B cell (primary cell): ENCODE results near the gene PRCC. TPM values are rescaled to one million over a fixed set of nuclear protein-coding genes. Genes with fewer than 3 reads are reported as not detected.

Experiments
- ATAC-seq: fragments of 200-7000 bp; cut with Tn5 transposase; one replicate; pipeline ENCODE4 v1.10.0; 2021; ENCODE audit warnings: low read depth, mild to moderate bottlenecking, moderate number of reproducible peaks, moderate library complexity
- CTCF ChIA-PET: fragments of 350-600 bp; sonication (Branson Sonifier 250); formaldehyde crosslinking; loops from one replicate; lab custom pipeline; 2021; ENCODE audit warnings: antibody characterized with exemption, inconsistent platforms; lab: Charles Lee
- POLR2A ChIA-PET: fragments of 350-600 bp; sonication (Branson Sonifier 250); formaldehyde crosslinking; loops from one replicate; lab custom pipeline; 2021; ENCODE audit warnings: antibody characterized with exemption; lab: Charles Lee
- DNase-seq: peaks from one replicate; pipeline ENCODE4 v3.0.0; 2013
- H2AFZ ChIP-seq: 2 replicates; pipeline ENCODE4 v1.6.1; 2012; ENCODE audit warnings: mild to moderate bottlenecking, low read depth, low read length; ENCODE audit not compliant: insufficient read depth, poor library complexity, severe bottlenecking
- H3K27ac ChIP-seq, 2 donors: 1 replicate in 1 of 2; 2 replicates in 1 of 2; pipeline ENCODE4 v1.5.1; 2012 to 2013; ENCODE audit warnings: low read length in 2 of 2, mild to moderate bottlenecking in 2 of 2, moderate library complexity in 1 of 2
- H3K27me3 ChIP-seq, 4 experiments: fragments of 200-600 bp in 1 of 4; sonication (generic) in 1 of 4; replicated peaks in 1 of 4; 1 replicate in 2 of 4; 2 replicates in 2 of 4; pipeline versions ENCODE4 v1.6.1 to v1.7.0; 2013 to 2016; ENCODE audit warnings: low read length in 3 of 4, mild to moderate bottlenecking in 2 of 4, mixed read lengths in 1 of 4, moderate library complexity in 1 of 4; ENCODE audit not compliant: insufficient read depth in 4 of 4, control insufficient read depth in 3 of 4; ENCODE audit errors: control extremely low read depth in 1 of 4
- H3K36me3 ChIP-seq, 2 experiments: replicated peaks in 1 of 2; 1 replicate in 1 of 2; 2 replicates in 1 of 2; pipeline versions ENCODE4 v1.6.1 to v1.7.1; 2013; ENCODE audit warnings: low read length in 1 of 2; ENCODE audit not compliant: insufficient read depth in 2 of 2, control insufficient read depth in 1 of 2; ENCODE audit errors: control extremely low read depth in 1 of 2, extremely low read depth in 1 of 2
- H3K4me1 ChIP-seq, 2 donors: fragments of 200-600 bp in 1 of 2; sonication (generic) in 1 of 2; 1 replicate in 1 of 2; 2 replicates in 1 of 2; pipeline versions ENCODE4 v1.5.1 to v1.6.1; 2013 to 2017; ENCODE audit warnings: low read length in 2 of 2; ENCODE audit not compliant: control insufficient read depth in 2 of 2, insufficient read depth in 2 of 2
- H3K4me2 ChIP-seq: replicated peaks from 2 replicates; pipeline ENCODE3; 2012; ENCODE audit warnings: mild to moderate bottlenecking, low read depth, low read length; ENCODE audit not compliant: poor library complexity, severe bottlenecking
- H3K4me3 ChIP-seq, 5 experiments: fragments of 200-600 bp in 1 of 5; sonication (generic) in 1 of 5; 1 replicate in 3 of 5; 2 replicates in 2 of 5; pipeline versions ENCODE4 v1.5.1 to v1.7.0; 2011 to 2016; ENCODE audit warnings: low read length in 4 of 5, mild to moderate bottlenecking in 4 of 5, low read depth in 2 of 5, control low read depth in 1 of 5, moderate library complexity in 1 of 5; ENCODE audit not compliant: insufficient read depth in 1 of 5; ENCODE audit errors: control extremely low read depth in 1 of 5, extremely low read depth in 1 of 5
- H3K79me2 ChIP-seq: fragments of 200-600 bp; sonication (generic); one replicate; pipeline ENCODE4 v1.6.0; 2016; ENCODE audit warnings: low read length; ENCODE audit not compliant: control insufficient read depth, insufficient read depth
- H3K9ac ChIP-seq: fragments of 200-600 bp; sonication (generic); 2 replicates; pipeline ENCODE4 v1.6.1; 2017; ENCODE audit warnings: mild to moderate bottlenecking, low read length, moderate library complexity
- H3K9me3 ChIP-seq, 3 donors: one replicate each; pipeline versions ENCODE4 v1.6.1 to v1.7.1; 2013; ENCODE audit warnings: low read length in 2 of 3; ENCODE audit not compliant: control insufficient read depth in 2 of 3, insufficient read depth in 1 of 3; ENCODE audit errors: control extremely low read depth in 1 of 3
- H4K20me1 ChIP-seq: 2 replicates; pipeline ENCODE4 v1.6.0; 2012; ENCODE audit warnings: mild to moderate bottlenecking, low read length; ENCODE audit not compliant: insufficient read depth, control insufficient read depth, poor library complexity, severe bottlenecking
- H3K27ac Mint-ChIP-seq: one replicate; pipeline ENCODE4 v1.8.0; 2021; ENCODE audit warnings: mixed read lengths
- H3K27me3 Mint-ChIP-seq: one replicate; pipeline ENCODE4 v1.8.0; 2021; ENCODE audit warnings: mixed read lengths
- H3K4me1 Mint-ChIP-seq: one replicate; pipeline ENCODE4 v1.8.0; 2021; ENCODE audit warnings: mixed read lengths
- H3K4me3 Mint-ChIP-seq: one replicate; pipeline ENCODE4 v1.8.0; 2021; ENCODE audit warnings: mixed read lengths
- H3K9me3 Mint-ChIP-seq: one replicate; pipeline ENCODE4 v1.8.0; 2022; ENCODE audit warnings: mixed read lengths; ENCODE audit not compliant: insufficient read depth
- EZH2 ChIP-seq: IDR thresholded peaks from 2 replicates; pipeline ENCODE4 v1.6.1; 2012; ENCODE audit warnings: borderline replicate concordance, low read depth, mild to moderate bottlenecking, moderate library complexity, low read length; ENCODE audit not compliant: insufficient read depth, poor library complexity, severe bottlenecking
- WGBS: methylation state at CpG from one replicate; pipeline ENCODE4 v1.1.5; 2013; ENCODE audit warnings: missing lambda C conversion rate; ENCODE audit not compliant: insufficient coverage; 5-methylcytosine and 5-hydroxymethylcytosine counted together
- intact Hi-C: fragments of 100-400 bp; cut with micrococcal nuclease; formaldehyde crosslinking; loops from one replicate; pipeline ENCODE4 v1.10.0; 2022
- polyA plus RNA-seq: library from polyadenylated mRNA; depleted of rRNA; stranded (reverse); fragments of >200 nt; gene quantifications from 2 replicates; pipeline ENCODE4 v1.2.3, GENCODE V29; 2012
- total RNA-seq, 2 donors: library from RNA; stranded (reverse); fragments of 120-200 nt in 1 of 2; gene quantifications; 1 replicate in 1 of 2; 2 replicates in 1 of 2; pipeline versions ENCODE4 v1.2.3 to v1.2.4, GENCODE V29; 2013 to 2022
- TF ChIP-seq, protein P1 (sequence below): fragments of 200-600 bp; IDR thresholded peaks from one replicate; pipeline ENCODE4 v1.8.0; 2022; ENCODE audit warnings: antibody characterized with exemption, mild to moderate bottlenecking

The PRCC gene
- total and polyA plus RNA-seq, 2 donors (not counting 1 experiment from before 2014, with no cell fraction given), result 55.7 to 83.4 TPM

GRCh38 chr1:156806512-156807440 lies 39.4 kb downstream of the PRCC start:
- H3K4me2 ChIP-seq, result no peak overlapping the region
- TF ChIP-seq, protein P1, sequence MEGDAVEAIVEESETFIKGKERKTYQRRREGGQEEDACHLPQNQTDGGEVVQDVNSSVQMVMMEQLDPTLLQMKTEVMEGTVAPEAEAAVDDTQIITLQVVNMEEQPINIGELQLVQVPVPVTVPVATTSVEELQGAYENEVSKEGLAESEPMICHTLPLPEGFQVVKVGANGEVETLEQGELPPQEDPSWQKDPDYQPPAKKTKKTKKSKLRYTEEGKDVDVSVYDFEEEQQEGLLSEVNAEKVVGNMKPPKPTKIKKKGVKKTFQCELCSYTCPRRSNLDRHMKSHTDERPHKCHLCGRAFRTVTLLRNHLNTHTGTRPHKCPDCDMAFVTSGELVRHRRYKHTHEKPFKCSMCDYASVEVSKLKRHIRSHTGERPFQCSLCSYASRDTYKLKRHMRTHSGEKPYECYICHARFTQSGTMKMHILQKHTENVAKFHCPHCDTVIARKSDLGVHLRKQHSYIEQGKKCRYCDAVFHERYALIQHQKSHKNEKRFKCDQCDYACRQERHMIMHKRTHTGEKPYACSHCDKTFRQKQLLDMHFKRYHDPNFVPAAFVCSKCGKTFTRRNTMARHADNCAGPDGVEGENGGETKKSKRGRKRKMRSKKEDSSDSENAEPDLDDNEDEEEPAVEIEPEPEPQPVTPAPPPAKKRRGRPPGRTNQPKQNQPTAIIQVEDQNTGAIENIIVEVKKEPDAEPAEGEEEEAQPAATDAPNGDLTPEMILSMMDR, result no peak
- TF ChIP-seq EZH2, result no peak
- no peak overlapping the region for H3K4me3 Mint-ChIP-seq
- H4K20me1 ChIP-seq, result no peaks in the 10 kb centered on the region
- peaks cover 4% of the 10 kb centered on the region for H3K4me1 Mint-ChIP-seq
- H3K4me1 ChIP-seq, result peaks cover 0 to 6% of the 10 kb centered on the region in 2 donors
- no peak for DNase-seq
- WGBS, result 90% methylated on average over 6 of the region's 7 CpGs
- POLR2A ChIA-PET, result interaction anchor here (0.7 kb wide), 1 partner anchor 73 kb away, joined by 4 read pairs; no protein-coding TSS in a partner anchor
- no peaks in the 10 kb centered on the region for H3K27me3 ChIP-seq
- no peak overlapping the region for H2AFZ ChIP-seq
- H3K9me3 Mint-ChIP-seq, result no peaks in the 10 kb centered on the region
- no peak overlapping the region for H3K27ac ChIP-seq
- ATAC-seq, result no peak
- peaks cover 0 to 3% of the 10 kb centered on the region in 2 experiments for H3K36me3 ChIP-seq
- H3K27me3 Mint-ChIP-seq, result no peaks in the 10 kb centered on the region
- intact Hi-C loops, result no loop called here
- no peak overlapping the region for H3K9ac ChIP-seq
- no peak overlapping the region for H3K27ac Mint-ChIP-seq
- CTCF ChIA-PET, result no interaction called here
- no peak overlapping the region for H3K4me3 ChIP-seq
- H3K79me2 ChIP-seq, result no peaks in the 10 kb centered on the region
- H3K9me3 ChIP-seq, result no peaks in the 10 kb centered on the region

GRCh38 chr1:156807627-156808026 lies 40.3 kb downstream of the PRCC start:
- no peaks in the 10 kb centered on the region for H3K79me2 ChIP-seq
- H4K20me1 ChIP-seq, result no peaks in the 10 kb centered on the region
- no peaks in the 10 kb centered on the region for H3K36me3 ChIP-seq
- H2AFZ ChIP-seq, result no peak overlapping the region
- peaks cover 0 to 6% of the 10 kb centered on the region in 2 donors for H3K4me1 ChIP-seq
- H3K27ac Mint-ChIP-seq, result no peak overlapping the region
- ChIA-PET CTCF (interaction anchor here (0.9 to 1.3 kb wide), 3 partner anchors 8 to 13 kb away, joined by 3 read pairs; no protein-coding TSS in a partner anchor), POLR2A (interaction anchor here (0.7 kb wide), 1 partner anchor 74 kb away, joined by 4 read pairs; no protein-coding TSS in a partner anchor)
- H3K4me1 Mint-ChIP-seq, result peaks cover 4% of the 10 kb centered on the region
- H3K4me3 ChIP-seq, result no peak overlapping the region
- TF ChIP-seq, protein P1, result no peak
- TF ChIP-seq EZH2, result no peak
- no peak overlapping the region for H3K27ac ChIP-seq
- H3K9me3 Mint-ChIP-seq, result no peaks in the 10 kb centered on the region
- ATAC-seq (no peak), DNase-seq (no peak)
- intact Hi-C loops, result no loop called here
- no peak overlapping the region for H3K9ac ChIP-seq
- no peak overlapping the region for H3K4me2 ChIP-seq
- H3K27me3 Mint-ChIP-seq, result no peaks in the 10 kb centered on the region
- no peaks in the 10 kb centered on the region for H3K9me3 ChIP-seq
- WGBS, result 29% methylated on average over 1 of the region's 2 CpGs
- H3K27me3 ChIP-seq, result peaks cover 0 to 3% (median 0%) of the 10 kb centered on the region in 4 experiments
- no peak overlapping the region for H3K4me3 Mint-ChIP-seq
